HG02938 (cell line): ENCODE data around the gene PEF1.

Experiments used
- ATAC-seq: cut with Tn5 transposase; IDR thresholded peaks from one replicate; pipeline ENCODE4 v1.9.1; 2021; ENCODE audit warnings: mild to moderate bottlenecking, moderate library complexity; ENCODE audit not compliant: unreplicated experiment

PEF1 gene, protein sequence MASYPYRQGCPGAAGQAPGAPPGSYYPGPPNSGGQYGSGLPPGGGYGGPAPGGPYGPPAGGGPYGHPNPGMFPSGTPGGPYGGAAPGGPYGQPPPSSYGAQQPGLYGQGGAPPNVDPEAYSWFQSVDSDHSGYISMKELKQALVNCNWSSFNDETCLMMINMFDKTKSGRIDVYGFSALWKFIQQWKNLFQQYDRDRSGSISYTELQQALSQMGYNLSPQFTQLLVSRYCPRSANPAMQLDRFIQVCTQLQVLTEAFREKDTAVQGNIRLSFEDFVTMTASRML

DNA sequence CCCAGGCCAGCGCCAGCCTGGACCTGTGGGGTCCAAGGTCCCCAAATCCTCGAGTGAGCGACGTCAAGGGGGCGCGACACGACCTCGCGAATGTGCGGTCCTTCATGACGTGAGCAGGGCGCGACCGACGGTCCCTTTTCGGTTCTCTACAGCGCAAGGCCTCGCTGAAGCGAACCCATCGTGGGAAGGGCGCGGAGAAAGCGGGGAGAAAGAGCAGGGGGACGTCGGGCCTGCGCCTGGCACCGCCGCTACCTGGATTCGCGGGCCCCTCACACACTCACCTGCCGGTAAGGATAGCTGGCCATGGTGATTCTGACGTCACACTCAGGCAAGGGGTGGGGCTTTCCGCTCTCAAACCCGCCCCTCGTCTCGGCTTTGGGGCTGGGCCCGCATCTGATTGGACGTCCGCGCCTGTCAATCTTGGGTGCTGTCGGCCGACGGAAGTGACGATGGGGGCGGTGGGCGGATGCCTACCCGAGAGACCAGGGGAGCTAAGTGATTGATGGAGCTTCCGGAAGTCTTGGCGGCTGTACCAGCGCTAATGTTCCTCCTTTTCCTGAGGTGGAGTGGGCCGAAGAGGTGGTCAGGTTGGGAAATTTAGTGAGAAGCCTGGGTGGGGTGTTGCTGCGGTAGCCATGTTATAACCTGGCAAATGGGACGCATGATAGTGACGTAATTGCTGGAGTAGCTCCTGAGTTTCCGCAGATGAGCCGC lies at the start of gene PEF1:
PEF1 (minus strand) TSS at position 317 of the 714 bp plus-strand sequence; CDS start at position 305, 12 bp downstream.
- peak; percentile 89 for ATAC-seq

DNA sequence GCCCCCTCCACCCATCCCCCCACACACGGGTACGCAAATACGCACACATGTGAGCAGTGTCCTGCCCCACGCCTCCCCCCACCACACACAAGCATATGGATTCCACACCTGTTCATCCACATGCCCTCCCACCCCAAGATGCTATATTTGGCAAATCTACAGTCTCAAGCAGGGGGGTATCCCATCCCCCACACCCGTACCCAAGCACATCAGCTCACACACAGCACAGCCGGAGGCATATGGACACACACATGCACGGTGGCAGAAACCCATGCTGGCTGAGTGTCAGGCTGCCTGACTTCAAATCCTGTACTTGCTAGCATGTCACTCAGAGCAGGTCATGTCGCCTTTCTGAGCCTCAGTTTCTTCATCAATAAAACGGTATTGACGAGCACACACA lies 48.6 kb upstream of the PEF1 start:
- no peak for ATAC-seq

DNA sequence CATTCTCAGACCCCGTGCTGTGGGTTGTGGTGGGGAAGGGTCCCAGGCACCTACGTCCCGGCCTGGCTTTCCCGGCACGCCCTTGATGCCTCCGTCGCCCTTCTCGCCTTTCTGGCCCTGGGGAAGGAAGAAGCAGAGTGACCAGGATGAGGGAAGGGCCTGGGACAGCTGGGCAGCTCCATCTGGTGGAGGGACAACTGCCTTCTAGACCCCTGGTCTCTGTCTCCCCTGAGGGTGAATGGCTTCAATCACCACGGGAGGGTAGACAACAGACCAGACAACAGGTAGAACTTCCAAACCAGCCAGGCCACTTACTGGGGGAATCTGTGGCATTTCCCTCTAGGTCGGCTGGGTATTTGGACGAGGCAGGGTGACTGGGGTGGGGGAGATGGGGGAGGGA lies 47.3 kb upstream of the PEF1 start:
- no peak for ATAC-seq

DNA sequence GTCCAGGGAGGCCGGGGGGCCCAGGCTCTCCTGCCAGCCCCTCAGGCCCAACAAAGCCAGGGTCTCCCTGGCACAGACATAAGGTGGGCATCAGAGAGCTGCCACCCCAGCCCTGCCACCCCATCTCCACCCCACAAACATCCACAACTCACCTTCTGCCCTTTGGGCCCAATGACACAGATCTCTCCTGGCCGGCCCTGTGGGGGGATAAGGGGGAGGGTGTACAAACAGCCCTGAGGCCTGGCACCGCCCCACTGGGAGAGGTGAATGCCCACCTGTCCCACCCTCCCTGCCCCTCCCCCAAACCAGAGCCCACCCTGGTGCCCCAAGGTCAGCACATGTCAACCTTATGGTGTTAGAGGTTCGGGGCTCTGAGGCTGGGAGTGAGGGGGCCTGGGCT lies 46.8 kb upstream of the PEF1 start:
- ATAC-seq: no peak

DNA sequence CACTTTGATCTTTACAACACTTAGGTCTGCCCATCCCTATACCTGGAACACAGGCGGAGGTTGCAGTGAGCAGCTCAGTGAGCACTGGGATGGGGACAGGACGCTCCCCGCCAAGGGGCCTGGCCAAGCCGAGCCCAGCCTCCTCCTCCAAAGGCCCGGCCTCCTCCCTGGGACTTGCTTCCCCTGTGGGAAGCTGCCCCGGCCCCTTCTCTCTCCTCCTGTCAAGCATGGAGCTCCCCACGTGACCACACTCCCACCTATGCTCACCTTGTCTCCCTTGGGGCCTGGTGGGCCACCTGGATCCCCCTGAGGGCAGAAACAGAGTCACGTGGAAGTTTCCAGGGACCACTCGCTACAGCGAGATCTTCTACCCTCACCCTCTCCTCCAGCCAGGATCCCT lies 46.2 kb upstream of the PEF1 start:
- no peak for ATAC-seq

DNA sequence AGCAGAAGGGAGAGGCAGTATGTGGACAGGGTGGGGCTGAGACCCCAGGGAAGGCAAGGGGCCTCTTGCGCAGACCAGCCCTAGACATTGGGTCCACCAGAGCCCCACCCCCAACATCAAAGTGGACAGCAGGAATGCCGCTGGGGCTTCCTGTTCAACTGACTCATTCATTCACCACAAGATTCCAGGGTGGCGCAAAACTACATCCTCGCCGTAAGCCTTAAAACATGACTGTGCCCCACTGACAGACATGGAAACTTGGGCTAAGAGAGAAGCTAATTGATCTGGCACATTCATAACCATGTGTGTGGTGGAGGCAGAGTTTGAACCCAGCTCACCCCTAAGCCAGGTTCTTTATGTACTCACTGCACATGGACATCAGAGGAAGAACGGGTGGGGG lies 45.2 kb upstream of the PEF1 start:
- no peak for ATAC-seq

DNA sequence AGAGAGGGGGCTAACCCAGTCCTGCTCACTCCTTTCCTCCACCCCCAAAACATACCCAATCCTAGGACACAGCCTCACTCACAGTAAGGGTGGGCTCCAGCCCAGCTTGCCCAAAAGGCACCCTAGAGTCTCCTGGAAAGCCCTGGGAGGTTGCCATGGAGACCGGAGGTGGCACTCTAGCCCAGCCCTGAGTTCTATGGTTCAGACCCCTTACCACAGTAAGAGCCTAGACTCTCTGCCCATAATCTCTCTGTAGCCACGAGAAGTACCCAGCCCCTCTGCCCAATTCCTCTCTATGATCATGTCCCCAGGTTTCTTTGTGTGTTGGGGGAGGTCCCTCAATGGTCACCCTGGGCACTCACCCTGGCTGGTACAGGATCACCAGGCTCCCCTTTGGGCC lies 44.7 kb upstream of the PEF1 start:
- no peak for ATAC-seq

DNA sequence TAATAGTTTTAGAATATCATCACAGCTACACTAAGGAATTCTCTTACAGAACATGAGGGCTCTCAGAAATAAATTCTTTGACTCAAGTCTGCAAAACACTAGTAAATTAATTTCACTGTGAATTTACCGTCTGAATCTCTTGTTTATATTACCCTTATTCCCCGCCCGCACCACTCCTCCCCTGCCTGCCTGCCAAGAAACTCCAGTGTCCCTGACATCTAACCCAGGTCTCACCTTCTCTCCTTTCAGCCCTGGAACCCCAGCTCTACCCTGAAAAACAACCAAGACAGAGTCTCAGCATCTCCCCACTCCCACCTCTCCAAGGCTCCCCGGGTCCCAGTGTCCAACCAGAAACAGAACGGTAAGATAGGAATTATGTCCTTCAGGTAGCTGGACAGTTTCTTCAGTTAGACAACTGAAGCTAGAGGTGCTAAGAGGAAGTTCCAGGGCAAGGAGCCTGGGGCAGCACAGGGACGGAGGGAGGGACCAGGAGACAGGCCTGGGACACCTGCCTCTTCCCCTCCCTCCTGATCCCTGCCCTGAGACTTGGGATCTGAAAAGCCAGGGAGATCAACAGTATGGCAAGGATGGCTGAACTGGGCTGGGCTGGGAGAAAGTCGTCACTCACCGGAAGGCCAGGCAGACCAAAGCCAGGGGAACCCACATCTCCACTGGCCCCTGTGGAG lies 43.7 kb upstream of the PEF1 start:
- ATAC-seq: no peak

DNA sequence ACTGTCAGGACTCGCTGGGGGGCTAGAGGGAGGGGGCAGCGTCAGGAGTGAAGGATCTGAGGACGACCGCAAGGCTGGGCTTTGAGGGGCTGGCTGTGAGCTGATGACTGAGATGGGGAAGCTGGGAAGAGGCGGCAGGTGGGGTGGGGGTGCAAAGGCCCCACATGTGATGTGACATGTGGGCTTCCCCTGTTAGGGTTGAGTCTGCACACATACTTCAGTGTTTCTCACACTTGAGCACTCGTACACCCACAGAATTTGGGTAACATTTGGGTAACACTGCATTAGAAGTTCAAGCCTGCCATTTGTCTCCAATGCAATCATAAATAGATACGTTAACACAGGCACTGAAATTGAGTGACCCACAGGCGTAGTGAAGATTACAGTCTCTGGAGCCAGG lies 42.9 kb upstream of the PEF1 start:
- no peak for ATAC-seq

DNA sequence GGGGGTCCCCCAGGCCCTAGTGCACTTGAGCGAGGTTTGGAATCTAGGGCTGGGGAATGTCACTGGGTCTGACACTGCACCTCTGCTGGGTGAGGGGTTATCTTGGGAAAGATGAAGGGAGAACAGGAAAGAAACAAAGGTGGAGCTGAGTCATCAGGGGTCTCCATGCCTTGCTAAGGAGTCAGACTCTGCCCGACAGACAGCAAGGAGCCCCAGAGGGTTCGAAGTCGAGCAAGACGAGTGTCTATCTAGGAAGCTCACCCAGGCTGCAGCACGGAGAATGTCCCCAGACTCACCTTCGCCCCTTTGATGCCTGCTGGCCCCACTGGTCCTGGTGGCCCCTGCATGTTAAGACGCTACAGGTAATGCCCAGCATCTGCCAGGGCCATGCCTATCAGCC lies 41.1 kb upstream of the PEF1 start:
- ATAC-seq: no peak

DNA sequence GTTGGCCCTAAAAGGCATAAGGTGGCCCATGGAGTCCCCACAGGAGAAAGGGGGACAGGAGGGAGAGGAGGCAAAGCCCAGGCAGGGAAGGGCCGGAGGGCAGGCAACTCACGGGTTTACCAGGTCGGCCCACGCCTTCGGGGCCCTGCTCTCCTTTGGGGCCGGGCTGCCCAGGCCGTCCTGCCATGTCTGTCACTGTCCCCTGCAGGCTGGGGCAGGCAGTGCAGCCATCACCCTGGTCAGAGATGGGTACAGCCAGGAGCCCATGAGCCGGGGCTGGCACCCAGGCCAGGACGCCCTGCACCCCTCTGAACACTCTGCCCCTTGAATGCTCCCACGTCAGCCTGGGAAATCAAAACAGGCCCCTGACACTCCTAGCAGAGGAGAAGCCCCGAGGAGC lies 39.3 kb upstream of the PEF1 start:
- ATAC-seq: no peak

DNA sequence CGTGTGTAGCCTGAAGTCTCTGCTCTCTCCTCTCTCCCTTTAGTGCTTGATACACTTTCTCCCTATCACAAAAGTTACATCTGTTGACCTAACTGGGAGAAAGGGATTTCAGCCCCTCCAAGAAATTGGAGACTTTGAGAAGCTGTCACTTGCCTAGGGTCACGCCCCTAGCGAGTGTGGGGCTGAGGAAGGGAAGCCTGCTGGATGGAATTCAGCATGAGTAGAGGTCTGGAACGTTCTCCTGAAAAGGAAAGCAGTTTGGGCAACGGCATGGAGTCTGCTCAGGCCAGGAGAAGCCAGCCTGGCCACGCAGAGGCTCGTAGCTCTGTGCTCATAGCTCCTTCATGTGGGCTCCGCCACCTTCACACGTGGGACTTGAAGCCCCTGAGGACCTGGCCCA lies 36.7 kb upstream of the PEF1 start:
- no peak for ATAC-seq

DNA sequence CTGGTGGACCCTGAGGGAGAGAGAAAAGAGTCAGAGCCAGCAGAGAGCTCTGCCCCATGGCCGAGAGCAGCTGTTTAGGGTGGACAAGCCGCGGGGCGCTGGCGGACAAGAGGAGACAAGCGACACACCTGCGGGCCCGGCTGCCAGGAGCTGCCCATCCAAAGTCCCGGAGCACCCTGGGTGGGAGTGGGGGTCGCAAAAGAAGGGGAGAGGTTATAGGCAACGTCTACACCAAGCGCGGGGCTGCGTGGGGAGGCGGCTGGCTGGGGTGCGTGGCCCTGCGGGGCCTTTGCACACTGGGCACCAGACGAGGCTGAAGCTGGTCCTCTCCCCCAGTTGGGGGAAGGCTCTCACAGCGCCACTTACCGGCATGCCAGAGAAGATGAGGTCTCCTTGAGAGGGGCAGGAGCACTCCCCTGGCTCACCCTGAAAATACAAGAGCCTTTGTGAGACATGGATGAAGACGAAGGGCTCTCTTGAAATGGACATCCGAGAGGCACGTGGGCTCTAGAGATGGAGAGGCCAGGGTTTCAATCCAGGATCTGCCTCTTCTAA lies 35.1 kb upstream of the PEF1 start:
- no peak for ATAC-seq

DNA sequence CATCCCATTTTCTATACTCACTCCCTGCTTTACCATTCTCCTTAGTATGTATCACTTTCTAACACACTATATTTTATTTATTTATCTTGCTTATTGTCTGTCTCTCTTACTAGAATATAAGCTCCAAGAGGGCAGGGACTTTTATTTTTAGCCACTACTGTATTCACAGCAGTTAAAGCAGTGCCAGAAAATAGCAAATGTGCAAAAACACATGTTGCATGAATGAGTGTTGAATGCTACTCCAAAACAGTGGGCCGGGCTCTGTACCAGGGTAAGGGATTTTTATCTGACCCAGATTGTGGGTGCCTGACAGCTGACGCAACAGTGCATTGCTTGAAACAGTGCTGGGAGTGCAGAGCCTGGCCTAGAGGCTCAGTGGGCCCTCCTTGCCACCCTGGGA lies 34.4 kb upstream of the PEF1 start:
- ATAC-seq: no peak

DNA sequence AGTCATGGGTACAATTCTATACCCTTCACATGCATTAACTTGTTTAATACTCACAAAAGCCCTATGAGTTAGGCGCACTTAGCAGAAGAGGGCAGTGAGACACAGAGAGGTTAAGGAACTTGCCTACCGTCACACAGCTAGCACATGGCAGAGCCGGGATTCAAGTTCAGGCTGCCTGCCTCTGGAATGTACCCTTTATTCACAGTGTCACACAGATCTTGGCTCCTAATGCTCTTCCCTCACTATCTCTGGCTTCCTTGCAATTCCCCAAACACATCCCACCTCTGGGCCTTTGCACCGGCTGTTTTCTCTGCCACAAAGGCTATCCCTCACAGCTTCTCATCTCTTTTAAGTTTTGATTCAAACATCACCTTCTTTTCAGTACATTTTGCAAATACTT lies 34.0 kb upstream of the PEF1 start:
- no peak for ATAC-seq

DNA sequence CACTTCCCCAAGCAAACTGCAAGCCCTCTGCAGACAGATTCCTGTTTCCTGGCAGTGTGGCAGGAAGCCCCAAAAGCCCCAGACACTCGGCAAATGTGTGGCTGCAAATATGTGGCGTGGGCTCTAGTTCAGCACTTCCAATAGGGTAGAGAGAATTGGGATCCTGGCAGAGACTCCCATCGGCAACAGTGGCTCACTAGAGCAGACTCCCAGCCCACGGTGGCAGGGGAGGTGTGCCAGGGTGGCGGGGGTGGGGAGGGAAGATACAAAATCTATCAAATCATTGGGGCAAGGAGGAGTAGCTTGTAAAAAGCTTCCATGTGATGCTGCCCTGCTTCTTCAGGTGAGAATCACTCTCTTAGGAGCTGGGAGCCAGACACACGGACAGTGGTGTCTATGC lies 33.3 kb upstream of the PEF1 start:
- ATAC-seq: no peak

DNA sequence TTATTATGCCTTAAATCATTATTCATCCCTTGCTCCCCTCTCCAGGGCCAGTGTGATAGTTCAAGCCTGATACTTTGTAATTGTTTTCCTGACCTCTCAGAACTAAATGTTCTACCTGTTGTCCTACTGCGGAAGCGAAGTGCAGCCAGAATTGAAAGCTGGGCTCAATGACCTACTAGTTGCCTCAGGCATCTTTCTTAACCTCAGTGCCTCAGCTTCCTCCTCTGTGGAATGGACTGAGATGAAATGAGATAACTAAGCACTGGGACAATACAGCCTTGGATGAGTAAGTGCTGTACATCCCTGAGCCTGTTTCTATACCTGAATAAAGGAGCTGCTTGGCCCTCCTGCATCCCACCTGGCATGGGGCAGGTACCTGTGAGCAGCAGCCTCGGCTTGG lies 32.7 kb upstream of the PEF1 start:
- ATAC-seq: no peak

DNA sequence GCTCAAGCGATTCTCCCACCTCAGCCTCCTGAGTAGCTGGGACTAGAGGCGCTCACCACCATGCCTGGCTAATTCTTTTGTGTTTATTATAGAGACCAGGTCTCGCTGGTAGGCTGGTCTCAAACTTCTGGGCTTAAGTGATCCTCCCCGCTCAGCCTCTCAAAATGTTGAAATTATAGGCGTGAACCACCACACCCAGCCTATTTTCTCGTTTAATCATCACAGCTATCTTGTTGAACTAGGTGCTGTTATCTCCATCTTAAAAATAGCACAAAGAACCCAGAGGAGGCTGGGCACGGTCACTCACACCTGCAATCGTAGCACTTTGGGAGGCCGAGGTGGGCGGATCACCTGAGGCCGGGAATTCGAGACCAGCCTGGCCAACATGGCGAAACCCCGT lies 31.1 kb upstream of the PEF1 start:
- ATAC-seq: no peak

DNA sequence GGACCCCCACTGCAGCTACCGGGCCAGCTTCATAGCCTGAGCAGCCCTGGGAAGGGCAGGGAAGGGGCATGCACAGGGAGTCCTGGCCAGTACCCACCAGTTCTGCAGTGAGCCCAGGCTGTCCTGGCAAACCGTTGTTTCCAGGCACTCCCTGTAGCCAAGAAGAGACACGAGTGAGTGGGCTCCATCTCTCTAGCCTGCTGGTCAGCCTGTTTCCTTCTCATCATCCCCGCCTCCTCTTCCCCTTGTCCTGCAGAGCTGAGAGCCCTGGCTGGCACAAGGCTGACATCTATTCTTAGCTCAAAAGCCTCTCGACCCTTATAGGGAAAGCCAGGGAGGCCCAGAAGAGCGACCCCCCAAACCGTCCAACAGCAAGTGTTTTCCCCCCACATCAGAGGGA lies 30.5 kb upstream of the PEF1 start:
- no peak for ATAC-seq

DNA sequence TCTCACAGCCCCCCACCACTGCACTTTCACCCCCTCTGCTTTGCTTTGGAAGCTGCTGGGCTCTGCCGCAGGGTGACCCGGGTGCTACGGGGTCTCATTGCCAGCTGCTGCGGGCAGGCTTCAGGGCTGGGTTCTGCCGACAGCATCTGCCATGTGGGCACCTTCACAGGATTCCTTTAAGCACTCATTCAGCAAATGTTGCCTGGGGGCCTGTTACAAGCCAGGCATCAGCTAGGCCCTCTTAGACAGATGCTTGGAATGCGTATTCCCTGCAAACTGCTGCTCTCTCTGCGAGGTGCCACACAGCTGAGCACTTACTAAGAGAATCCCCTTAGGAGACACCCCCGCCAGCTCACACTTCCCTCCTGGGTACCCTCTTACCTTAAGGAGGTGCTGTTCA lies 29.9 kb upstream of the PEF1 start:
- ATAC-seq: no peak

DNA sequence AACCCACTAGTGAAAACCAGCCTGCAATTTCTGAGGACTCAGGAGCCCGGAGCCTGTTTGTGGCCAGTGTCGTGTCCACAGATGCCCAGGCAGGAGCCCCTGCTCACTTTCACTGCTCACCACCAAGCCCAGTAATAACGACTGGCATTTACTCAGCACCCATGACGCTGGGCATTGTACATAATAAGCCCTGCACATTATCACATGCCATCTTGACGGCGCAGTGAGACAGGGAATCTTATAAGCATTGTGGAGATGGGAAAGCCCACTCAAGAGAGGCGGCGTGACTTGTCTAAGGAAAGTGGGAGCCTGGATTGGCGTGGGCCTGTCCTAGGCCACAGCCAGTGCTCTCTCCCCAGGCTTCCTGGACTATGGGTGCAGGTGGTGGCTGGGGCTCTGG lies 28.8 kb upstream of the PEF1 start:
- no peak for ATAC-seq

DNA sequence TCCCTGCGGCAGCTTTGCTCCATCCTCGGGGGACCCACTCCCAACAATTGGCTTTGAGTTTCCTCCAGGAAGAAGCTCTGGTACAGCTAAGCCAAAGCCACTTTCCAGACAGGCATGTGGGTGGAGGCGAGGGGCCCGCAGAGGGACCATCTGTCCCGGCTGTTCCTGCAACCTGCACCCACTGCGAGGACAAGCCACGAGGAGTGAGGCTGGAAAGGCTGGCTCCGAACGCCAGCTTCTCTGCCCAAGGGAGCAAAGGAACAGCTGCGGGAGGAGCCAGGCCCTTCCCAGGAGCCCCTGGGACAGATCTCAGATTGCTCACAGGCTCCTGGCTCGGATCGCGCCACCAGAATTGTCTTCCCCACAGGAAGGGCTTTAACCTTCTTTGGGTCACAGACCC lies 28.3 kb upstream of the PEF1 start:
- no peak for ATAC-seq
